Measurements from ENCODE around the gene TOB1.
A peak's percentile ranks its signal among the peaks of the same experiment; 100 is the strongest.
"Not testable (repeated sequence)": the region's sequence is repeated elsewhere in the genome, so short reads cannot be mapped to it uniquely, and the experiment has no call there.

The TOB1 gene

DNA sequence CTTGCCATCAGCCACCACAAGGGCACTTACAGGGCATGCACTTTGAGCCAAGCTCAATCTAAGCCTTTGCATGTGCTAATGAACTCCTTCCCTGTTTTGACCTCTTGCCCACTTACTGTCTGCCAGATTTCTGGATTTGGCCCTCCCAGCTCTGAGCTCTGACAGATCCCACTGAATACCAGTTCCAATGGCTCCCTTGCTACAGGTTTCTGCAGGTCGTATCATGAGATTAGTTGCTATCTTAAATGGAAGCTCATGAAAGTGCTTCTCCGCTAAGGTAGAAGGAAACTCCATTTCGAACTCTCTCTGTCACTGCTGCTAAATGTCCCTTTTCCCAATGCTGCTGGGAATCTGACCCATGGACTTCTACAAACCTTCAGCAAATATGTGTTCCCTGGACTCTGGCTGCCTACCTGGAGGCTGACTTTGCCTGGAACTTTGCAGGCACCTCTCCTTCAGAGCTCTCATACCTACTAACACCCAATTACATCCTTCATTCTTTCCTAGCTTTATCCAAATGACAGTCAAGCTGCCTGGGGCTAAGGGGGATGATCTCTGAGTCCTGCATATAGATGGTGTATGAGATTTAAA, 23.5 kb upstream of the TOB1 start:
- Mint-ChIP-seq H3K27ac (no peak overlapping the region), H3K9me3 (no peaks in the 10 kb centered on the region), H3K4me1 (ENCODE audit: low read depth) (peaks cover 26% of the 10 kb centered on the region), H3K27me3 (peaks cover 2% of the 10 kb centered on the region), H3K36me3 (ENCODE audit: low read depth) (no peaks in the 10 kb centered on the region), H3K4me3 (no peak overlapping the region)
- intact Hi-C loops (cut with micrococcal nuclease): no loop called here

- Mint-ChIP-seq H3K27ac (peak overlapping the region; percentile 21), H3K4me1 (ENCODE audit: low read depth) (peaks cover 36% of the 10 kb centered on the region), H3K36me3 (ENCODE audit: low read depth) (no peaks in the 10 kb centered on the region), H3K9me3 (no peaks in the 10 kb centered on the region), H3K4me3 (no peak overlapping the region), H3K27me3 (no peaks in the 10 kb centered on the region)
- intact Hi-C loops (cut with micrococcal nuclease): no loop called here
Observed at GRCh38 chr17:50887705-50888245, 21.6 kb upstream of the TOB1 start.

GRCh38 chr17:50884439-50885311, 18.5 kb upstream of the TOB1 start:
- Mint-ChIP-seq H3K27ac (peak overlapping the region; percentile 59), H3K4me3 (no peak overlapping the region), H3K9me3 (no peaks in the 10 kb centered on the region), H3K27me3 (no peaks in the 10 kb centered on the region), H3K4me1 (ENCODE audit: low read depth) (peaks cover 36% of the 10 kb centered on the region), H3K36me3 (ENCODE audit: low read depth) (no peaks in the 10 kb centered on the region)
- intact Hi-C loops (cut with micrococcal nuclease): no loop called here

DNA sequence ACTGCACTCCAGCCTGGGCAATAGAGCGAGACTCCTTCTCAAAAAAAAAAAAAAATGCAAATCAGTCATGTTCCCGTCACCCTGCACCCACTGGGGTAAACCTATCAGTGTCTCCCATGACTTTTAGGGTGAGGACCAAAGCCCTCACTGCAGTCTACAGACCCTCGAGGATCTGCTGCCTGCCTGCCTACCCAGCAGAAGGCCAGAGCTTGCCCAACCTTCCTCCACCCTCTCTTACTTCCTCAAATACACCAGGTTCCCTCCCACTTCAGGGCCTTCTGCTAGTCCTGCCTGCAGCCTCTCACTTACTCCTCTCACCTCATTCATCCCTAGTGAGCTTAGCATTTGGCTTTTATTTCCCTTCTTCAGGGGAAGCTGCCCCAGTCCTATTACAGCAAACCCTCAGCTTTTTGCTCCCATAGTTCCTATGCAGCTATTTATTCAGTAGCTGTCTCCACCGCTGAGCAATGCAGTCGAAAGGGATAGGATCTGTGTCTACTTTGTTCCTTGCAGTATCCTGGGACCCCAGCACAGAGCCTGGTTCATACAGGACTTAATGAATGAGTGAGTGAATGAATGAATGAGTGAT, 17.8 kb upstream of the TOB1 start:
- Mint-ChIP-seq H3K27ac (peak overlapping the region; percentile 59), H3K27me3 (no peaks in the 10 kb centered on the region), H3K4me3 (no peak overlapping the region), H3K4me1 (ENCODE audit: low read depth) (peaks cover 36% of the 10 kb centered on the region), H3K9me3 (no peaks in the 10 kb centered on the region), H3K36me3 (ENCODE audit: low read depth) (no peaks in the 10 kb centered on the region)
- intact Hi-C loops (cut with micrococcal nuclease): no loop called here

GRCh38 chr17:50882851-50883250, 16.7 kb upstream of the TOB1 start:
- Mint-ChIP-seq H3K36me3 (ENCODE audit: low read depth) (no peaks in the 10 kb centered on the region), H3K27me3 (no peaks in the 10 kb centered on the region), H3K4me1 (ENCODE audit: low read depth) (peaks cover 34% of the 10 kb centered on the region), H3K9me3 (no peaks in the 10 kb centered on the region), H3K4me3 (no peak overlapping the region), H3K27ac (no peak overlapping the region)
- intact Hi-C loops (cut with micrococcal nuclease): no loop called here

DNA sequence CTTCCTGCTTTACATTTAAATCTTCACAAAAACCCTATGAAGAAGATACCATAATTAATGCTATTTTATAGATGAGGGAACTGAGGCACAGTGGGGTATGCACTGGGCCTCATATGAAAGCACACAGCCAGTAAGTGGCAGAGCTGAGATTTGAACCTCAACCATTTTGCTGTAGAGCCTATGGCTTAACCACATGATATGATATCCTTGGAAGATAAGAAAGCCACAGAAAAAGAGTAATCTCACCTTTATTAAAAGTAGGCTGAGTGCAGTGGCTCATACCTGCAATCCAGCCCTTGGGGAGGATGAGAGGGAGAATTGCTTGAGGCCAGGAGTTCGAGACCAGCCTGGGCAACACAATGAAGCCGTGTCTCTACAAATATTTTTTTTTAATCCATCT, 15.0 kb upstream of the TOB1 start:
- Mint-ChIP-seq H3K36me3 (ENCODE audit: low read depth) (no peaks in the 10 kb centered on the region), H3K4me3 (no peak overlapping the region), H3K9me3 (no peaks in the 10 kb centered on the region), H3K27me3 (no peaks in the 10 kb centered on the region), H3K27ac (no peak overlapping the region), H3K4me1 (ENCODE audit: low read depth) (peaks cover 22% of the 10 kb centered on the region)
- intact Hi-C loops (cut with micrococcal nuclease): no loop called here

DNA sequence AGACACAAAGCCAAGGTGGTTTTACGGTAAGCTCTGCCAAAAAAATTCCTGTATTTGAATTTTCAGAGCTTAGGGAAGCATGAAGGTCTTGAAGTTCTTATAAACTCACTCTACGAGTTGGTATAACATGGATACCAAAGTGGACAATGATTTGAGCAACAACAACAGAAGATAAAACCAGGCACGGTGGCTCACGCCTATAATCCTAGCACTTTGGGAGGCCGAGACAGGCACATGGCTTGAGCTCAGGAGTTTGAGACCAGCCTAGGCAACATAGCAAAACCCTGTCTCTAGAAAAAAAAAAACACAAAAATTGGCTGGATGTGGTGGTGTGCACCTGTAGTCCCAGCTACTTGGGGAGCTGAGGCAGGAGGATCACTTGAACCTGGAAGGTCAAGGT, 12.9 kb upstream of the TOB1 start:
- intact Hi-C loops (cut with micrococcal nuclease): no loop called here
- Mint-ChIP-seq H3K4me3 (no peak overlapping the region), H3K27me3 (no peaks in the 10 kb centered on the region), H3K27ac (no peak overlapping the region), H3K9me3 (no peaks in the 10 kb centered on the region), H3K36me3 (ENCODE audit: low read depth) (no peaks in the 10 kb centered on the region), H3K4me1 (ENCODE audit: low read depth) (peaks cover 10% of the 10 kb centered on the region)

GRCh38 chr17:50877838-50878237, 11.7 kb upstream of the TOB1 start:
- no peaks in the 10 kb centered on the region for H3K36me3 Mint-ChIP-seq (ENCODE audit: low read depth)
- intact Hi-C loops (cut with micrococcal nuclease): no loop called here
- no peak overlapping the region for H3K27ac Mint-ChIP-seq
- no peaks in the 10 kb centered on the region for H3K9me3 Mint-ChIP-seq
- no peaks in the 10 kb centered on the region for H3K27me3 Mint-ChIP-seq
- peaks cover 9% of the 10 kb centered on the region for H3K4me1 Mint-ChIP-seq (ENCODE audit: low read depth)
- H3K4me3 Mint-ChIP-seq: no peak overlapping the region

GRCh38 chr17:50877042-50877441, 10.9 kb upstream of the TOB1 start:
- H3K4me1 Mint-ChIP-seq (ENCODE audit: low read depth); H3K36me3 Mint-ChIP-seq (ENCODE audit: low read depth); H3K27ac Mint-ChIP-seq; H3K9me3 Mint-ChIP-seq; H3K27me3 Mint-ChIP-seq; H3K4me3 Mint-ChIP-seq; intact Hi-C loops (cut with micrococcal nuclease): not testable (repeated sequence)

DNA sequence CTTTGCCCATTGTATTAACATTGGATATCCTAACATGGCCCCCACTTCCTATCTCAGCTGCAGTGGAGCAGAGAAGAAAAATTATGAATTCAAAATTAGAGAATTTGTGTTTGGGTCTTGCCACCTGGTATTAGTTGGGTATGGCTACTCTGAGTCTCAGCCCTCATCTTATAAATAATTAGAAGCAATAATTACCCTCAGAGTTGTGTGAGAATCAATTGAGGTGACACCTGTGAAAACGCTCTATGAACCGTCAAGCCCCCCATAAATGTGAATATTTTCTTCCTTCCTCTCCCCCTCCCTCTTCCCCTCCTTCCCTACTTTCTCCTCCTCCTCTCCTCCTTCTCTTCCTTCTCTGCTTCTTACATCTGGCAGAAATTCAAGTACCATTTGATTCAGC, 8.9 kb upstream of the TOB1 start:
- no peak overlapping the region for H3K27ac Mint-ChIP-seq
- intact Hi-C loops (cut with micrococcal nuclease): no loop called here
- H3K4me1 Mint-ChIP-seq (ENCODE audit: low read depth): peaks cover 9% of the 10 kb centered on the region
- H3K9me3 Mint-ChIP-seq: no peaks in the 10 kb centered on the region
- H3K36me3 Mint-ChIP-seq (ENCODE audit: low read depth): no peaks in the 10 kb centered on the region
- H3K27me3 Mint-ChIP-seq: no peaks in the 10 kb centered on the region
- no peak overlapping the region for H3K4me3 Mint-ChIP-seq

GRCh38 chr17:50872710-50873424, 6.7 kb upstream of the TOB1 start:
- Mint-ChIP-seq H3K4me3 (no peak overlapping the region), H3K9me3 (no peaks in the 10 kb centered on the region), H3K27me3 (no peaks in the 10 kb centered on the region), H3K27ac (peak overlapping the region; percentile 32), H3K4me1 (ENCODE audit: low read depth) (peaks cover 9% of the 10 kb centered on the region), H3K36me3 (ENCODE audit: low read depth) (no peaks in the 10 kb centered on the region)
- intact Hi-C loops (cut with micrococcal nuclease): no loop called here

DNA sequence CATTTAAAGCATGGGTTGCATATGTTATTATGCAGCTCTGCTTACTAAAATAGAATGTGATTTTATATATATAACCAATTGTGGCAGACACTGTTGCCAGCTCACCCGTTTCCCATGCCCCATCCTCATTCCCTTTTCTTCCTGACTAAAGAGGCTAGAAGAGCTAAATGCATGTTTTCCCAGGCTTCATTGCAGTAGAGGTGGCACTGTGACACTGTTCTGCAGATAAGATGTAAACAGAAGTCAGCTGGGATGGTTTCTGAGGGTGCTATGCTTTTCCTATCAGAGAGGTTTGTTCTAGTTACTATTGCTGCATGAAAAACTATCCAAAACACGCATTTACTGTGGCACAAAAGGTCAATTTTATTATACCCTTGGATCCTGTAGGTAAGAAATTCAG, 5.7 kb upstream of the TOB1 start:
- intact Hi-C loops (cut with micrococcal nuclease): no loop called here

DNA sequence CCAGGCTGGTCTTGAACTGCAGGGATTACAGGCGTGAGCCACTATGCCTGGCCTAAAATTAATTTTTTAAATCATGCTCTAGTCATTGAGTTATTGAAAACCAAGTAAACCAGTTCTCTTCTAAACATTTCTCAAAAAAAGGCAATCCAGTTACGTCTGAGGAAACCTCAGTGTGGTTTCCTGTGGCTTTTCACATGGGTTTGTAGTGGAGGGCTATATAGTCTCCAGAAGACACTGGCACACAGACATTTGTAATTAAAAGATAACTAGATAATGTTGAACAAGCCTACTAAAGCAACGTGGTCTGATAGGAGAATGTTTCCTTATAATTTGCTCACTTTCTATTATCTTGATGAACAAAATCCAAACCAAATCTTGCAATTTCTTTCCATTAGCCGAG, 5.2 kb upstream of the TOB1 start:
- no peak overlapping the region for H3K4me3 Mint-ChIP-seq
- no peak overlapping the region for H3K27ac Mint-ChIP-seq
- no peaks in the 10 kb centered on the region for H3K9me3 Mint-ChIP-seq
- H3K36me3 Mint-ChIP-seq (ENCODE audit: low read depth): peaks cover 14% of the 10 kb centered on the region
- H3K4me1 Mint-ChIP-seq (ENCODE audit: low read depth): peaks cover 13% of the 10 kb centered on the region
- no peaks in the 10 kb centered on the region for H3K27me3 Mint-ChIP-seq
- intact Hi-C loops (cut with micrococcal nuclease): no loop called here

More for the DNA sequence above, 5.7 kb upstream of the TOB1 start:
- Mint-ChIP-seq H3K27me3 (no peaks in the 10 kb centered on the region), H3K4me3 (no peak overlapping the region), H3K27ac (no peak overlapping the region), H3K36me3 (ENCODE audit: low read depth) (peaks cover 8% of the 10 kb centered on the region), H3K4me1 (ENCODE audit: low read depth) (peaks cover 13% of the 10 kb centered on the region), H3K9me3 (no peaks in the 10 kb centered on the region)

DNA sequence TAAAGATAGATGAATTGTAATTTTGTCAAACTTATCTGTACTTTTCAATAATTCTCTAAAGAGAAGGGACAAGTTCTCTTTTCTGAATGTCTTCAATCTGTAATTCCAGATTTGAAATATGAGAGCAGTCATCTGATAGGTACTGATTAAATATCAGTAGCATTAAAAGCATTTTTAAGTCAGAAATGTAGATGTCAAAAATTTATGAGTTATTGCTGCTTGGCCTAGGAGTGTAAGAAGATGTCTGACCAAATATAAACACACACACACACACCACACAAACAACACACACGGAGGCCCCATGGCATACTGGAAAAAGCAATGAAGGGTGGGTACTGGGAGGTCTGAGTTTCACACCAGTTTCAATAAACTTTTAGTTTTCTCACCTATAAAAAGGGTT, 2.4 kb upstream of the TOB1 start:
- H3K27me3 Mint-ChIP-seq: no peaks in the 10 kb centered on the region
- peak overlapping the region; percentile 98 for H3K27ac Mint-ChIP-seq
- peaks cover 29% of the 10 kb centered on the region for H3K36me3 Mint-ChIP-seq (ENCODE audit: low read depth)
- no peaks in the 10 kb centered on the region for H3K9me3 Mint-ChIP-seq
- intact Hi-C loops (cut with micrococcal nuclease): loop anchor here (5.0 to 10.0 kb wide), 3 partner anchors 49 to 256 kb away; partner anchors contain the start of gene SPAG9
- H3K4me3 Mint-ChIP-seq: no peak overlapping the region
- H3K4me1 Mint-ChIP-seq (ENCODE audit: low read depth): peaks cover 22% of the 10 kb centered on the region
